GM13976 (cell line): Measurements from ENCODE around the gene PFKP.

Experiments used
- DNase-seq: peaks from one replicate; pipeline ENCODE4 v3.0.0; 2012; ENCODE audit warnings: low spot score
- in situ Hi-C: fragments of 300-500 bp; cut with MboI; formaldehyde crosslinking; loops from one replicate; pipeline ENCODE4 v1.12.0; 2022; ENCODE audit warnings: low sequenced_read_pairs, mixed read lengths, inconsistent platforms; ENCODE audit not compliant: unreplicated experiment
- TF ChIP-seq, protein P1 (sequence below): IDR thresholded peaks from 2 replicates; pipeline ENCODE4 v1.5.1; 2012; ENCODE audit warnings: borderline replicate concordance, mild to moderate bottlenecking; ENCODE audit not compliant: insufficient read depth; ENCODE audit errors: extremely low read depth, missing control alignments, control extremely low read depth

The PFKP gene

DNA sequence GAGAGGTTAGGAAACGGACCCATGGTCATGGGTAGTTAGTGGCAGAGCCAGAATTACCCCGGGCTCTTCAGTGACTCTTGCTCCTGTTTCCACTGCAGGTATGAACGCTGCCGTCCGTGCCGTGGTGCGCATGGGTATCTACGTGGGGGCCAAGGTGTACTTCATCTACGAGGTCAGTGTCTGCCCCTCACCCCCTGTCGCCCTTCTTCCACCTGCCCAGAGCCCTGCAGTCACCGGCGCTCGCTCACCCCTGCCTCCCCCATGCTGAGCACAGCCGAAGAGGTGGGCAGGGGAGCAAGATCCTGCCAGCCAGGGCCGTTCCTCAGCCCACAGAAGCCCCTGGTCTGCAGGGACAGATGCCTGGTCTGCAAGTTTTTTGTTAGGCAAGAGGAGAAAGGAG is 14.9 kb downstream of the PFKP start:
- in situ Hi-C loops: no loop called here
- TF ChIP-seq, protein P1, sequence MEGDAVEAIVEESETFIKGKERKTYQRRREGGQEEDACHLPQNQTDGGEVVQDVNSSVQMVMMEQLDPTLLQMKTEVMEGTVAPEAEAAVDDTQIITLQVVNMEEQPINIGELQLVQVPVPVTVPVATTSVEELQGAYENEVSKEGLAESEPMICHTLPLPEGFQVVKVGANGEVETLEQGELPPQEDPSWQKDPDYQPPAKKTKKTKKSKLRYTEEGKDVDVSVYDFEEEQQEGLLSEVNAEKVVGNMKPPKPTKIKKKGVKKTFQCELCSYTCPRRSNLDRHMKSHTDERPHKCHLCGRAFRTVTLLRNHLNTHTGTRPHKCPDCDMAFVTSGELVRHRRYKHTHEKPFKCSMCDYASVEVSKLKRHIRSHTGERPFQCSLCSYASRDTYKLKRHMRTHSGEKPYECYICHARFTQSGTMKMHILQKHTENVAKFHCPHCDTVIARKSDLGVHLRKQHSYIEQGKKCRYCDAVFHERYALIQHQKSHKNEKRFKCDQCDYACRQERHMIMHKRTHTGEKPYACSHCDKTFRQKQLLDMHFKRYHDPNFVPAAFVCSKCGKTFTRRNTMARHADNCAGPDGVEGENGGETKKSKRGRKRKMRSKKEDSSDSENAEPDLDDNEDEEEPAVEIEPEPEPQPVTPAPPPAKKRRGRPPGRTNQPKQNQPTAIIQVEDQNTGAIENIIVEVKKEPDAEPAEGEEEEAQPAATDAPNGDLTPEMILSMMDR: no peak
- DNase-seq: no peak

DNA sequence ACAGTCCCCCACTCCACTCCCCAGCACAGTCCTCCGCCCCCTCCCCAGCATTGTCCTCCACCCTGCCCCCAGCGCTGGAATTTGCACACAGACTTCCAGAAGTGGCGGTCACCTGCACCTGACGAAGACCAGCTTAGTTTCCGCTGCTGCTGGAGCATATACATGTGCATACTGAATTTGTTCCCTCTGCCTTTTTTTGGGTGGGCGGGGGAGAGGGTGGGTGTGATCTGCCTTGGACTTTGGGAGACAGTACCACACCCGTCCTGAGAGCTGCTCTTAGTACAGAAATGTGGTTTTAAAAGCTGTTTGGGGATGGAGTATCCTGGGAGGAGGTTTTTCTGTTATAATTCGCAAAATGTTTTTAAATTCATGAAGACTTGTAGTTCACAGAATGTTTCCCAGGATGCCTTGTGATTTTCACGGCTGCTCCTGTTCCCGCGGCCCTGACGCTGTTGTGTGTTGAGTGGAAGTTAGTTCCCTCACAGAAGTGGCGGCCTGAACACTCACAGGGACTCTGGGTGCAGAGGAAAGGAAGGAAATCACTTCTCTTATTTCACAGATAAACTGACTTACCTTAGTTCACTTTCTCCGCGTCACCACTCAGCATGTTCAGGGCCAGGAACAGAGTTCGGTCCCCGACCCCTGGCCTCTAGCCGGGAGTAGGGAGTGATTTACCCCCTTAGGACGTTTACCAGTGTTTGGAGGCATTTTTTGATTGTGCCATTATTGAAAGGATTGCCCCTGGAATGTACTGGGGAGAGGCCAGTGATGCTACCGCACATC is 18.6 kb downstream of the PFKP start:
- in situ Hi-C loops: no loop called here
- TF ChIP-seq, protein P1: no peak
- DNase-seq: no peak

DNA sequence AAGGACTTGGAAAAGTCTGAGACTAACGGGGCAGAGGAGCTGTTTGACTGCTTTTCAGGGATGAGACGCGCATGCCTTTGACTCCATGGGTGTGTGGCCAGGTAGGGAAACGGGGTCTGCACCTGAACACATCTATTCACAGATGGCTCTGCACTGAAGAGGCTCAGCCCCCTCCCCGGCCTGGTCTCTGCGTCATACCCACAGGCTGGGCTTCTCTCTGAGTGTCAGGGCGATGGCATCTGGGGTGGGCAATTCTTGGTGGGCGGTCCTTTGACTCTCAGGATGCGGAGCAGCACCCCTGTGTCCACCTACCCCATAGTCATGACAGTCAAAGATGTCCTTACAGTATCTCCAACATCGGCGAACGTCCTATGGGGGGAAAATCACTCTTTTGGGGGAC is 23.0 kb downstream of the PFKP start:
- DNase-seq: no peak
- TF ChIP-seq, protein P1: no peak
- in situ Hi-C loops: no loop called here

DNA sequence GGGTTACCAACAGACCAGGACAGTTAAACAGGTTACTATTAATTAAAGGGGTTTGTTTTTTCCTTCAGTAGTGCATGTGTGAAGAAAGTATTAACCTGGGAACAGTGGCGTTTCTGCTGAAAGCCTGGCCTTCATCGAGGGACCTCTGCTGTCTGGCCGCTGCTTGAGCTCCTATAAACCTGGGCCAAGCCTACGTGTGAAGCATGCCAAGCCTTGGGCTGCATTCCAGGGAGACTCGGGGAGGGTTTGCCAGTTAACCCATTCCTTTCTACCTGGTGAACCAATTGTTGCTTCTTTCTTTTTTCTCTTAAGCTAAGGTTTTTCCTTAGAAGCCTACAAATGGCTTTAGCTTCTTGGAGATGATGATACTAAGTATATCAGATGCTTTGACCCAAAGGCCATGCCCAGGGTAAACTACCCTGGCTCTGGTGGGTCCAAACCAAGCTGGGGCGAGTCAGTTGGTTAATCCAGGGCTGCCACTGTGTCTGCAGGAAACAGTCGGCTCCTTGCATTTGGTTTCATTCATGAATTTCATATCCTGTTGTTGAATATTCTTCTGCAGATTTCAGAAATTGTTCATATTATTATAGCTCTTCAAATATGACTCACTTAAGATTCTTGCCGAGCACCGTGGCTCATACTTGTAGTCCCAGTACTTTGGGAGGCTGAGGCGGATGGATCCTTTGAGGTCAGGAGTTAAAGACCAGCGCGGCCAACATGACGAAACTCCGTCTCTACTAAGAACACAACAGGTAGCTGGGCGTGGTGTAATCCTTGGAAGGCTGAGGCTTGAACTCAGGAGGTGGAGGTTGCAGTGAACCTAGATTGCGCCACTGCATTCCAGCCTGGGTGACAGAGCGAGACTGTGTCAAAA is 23.8 kb downstream of the PFKP start:
- DNase-seq: no peak
- in situ Hi-C loops: no loop called here
- TF ChIP-seq, protein P1: no peak

DNA sequence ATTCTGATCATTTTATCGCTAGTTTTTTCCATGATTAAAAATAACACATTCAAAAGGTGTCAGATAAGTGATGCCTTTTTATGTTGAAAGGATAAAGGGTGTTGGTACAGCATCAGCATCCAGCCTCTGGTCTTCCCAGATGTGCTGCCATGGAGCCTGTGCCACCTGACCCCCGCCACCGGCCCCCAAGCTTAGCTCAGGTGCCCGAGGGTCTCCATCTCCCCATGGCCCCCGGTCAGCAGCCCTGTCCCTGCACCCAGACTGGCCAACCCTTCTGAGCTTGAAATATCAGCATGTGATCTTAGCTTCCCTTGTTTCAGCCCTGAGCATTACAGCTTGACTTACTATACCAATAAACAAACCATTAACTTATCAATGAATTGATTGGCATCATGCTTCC is 24.6 kb downstream of the PFKP start:
- in situ Hi-C loops: no loop called here
- TF ChIP-seq, protein P1: no peak
- DNase-seq: no peak

DNA sequence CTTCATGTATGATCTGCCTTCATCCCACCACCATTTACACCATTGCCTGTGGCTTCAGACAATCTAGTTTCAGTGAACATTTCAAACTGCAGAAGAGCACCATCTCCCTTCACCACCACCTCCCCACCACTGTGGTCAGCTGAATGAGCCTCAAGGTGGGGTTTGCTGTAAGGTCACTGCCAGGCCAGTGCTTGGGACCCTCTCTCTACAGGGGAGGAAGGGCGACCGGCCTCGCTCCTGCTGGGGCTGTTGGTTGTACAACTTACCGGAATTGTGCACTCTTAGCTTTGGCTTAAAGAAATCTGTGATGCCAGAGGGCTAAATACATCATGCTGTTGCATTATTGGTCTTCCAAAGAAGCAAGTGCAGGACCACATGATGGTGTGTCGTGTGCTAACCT is 26.6 kb downstream of the PFKP start:
- TF ChIP-seq, protein P1: no peak
- in situ Hi-C loops: no loop called here
- no peak for DNase-seq
